GM18861 (cell line): ENCODE data around the gene SLFN5.
"Not testable (repeated sequence)": the region's sequence is repeated elsewhere in the genome, so short reads cannot be mapped to it uniquely, and the experiment has no call there.

ENCODE experiments used
- ATAC-seq: cut with Tn5 transposase; IDR thresholded peaks from one replicate; pipeline ENCODE4 v1.9.1; 2021; ENCODE audit not compliant: unreplicated experiment

SLFN5 gene

DNA sequence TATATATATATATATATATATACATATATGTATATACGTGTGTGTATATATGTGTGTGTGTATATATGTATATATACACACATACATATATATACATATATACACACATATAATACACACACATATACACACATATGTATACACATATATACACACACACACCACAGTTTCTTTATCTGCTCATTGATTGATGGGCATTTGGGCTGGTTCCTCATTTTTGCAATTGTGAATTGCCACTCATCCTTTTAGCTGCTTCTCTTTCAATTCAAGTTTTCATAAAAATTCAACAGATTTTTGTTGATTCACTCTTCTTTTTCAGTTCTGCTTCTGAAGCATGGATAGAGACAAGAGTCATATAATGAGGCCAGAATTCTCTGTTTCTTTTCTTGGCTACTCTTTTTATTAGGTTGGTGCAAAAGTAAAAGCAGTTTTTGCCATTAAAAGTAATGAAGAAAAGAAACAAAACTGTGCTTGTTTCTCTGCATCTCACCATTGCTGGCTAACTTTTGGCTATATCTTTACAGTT lies 44.5 kb downstream of the SLFN5 start:
- ATAC-seq: no peak

DNA sequence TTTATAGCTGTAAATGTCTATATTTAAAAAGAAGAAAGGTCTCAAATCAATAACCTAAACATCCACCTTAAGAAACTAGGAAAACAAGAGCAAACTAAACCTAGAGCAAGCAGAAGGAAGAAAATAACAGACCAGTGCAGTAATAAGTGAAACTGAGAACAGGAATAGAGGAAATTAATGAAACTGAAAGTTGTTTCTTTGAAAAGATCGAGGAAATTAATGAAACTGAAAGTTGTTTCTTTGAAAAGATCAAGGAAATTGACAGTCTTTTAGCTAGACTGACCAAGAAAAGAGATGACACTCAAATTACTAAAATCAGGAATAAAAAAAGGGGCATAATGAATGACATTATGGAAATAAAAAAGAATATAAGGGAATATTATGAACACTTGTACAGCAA lies 46.4 kb downstream of the SLFN5 start:
- ATAC-seq: no peak

DNA sequence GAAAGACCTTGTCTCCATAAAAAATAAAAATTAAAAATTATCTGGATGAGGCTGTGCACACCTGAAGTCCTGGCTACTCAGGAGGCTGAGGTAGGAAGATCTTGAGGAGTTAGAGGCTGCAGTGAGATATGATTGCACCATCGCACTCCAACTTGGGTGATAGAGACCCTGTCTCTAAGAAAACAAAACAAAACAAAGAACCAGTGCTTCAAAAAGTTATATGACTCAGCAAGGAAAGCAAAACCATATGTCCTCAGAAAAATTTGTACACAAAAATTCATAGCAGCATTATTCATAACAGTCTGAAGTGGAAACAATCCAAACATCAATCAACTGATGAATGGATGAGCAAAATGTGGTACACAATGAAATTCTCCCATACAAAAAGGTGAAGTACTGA lies 48.9 kb downstream of the SLFN5 start:
- ATAC-seq: no peak

DNA sequence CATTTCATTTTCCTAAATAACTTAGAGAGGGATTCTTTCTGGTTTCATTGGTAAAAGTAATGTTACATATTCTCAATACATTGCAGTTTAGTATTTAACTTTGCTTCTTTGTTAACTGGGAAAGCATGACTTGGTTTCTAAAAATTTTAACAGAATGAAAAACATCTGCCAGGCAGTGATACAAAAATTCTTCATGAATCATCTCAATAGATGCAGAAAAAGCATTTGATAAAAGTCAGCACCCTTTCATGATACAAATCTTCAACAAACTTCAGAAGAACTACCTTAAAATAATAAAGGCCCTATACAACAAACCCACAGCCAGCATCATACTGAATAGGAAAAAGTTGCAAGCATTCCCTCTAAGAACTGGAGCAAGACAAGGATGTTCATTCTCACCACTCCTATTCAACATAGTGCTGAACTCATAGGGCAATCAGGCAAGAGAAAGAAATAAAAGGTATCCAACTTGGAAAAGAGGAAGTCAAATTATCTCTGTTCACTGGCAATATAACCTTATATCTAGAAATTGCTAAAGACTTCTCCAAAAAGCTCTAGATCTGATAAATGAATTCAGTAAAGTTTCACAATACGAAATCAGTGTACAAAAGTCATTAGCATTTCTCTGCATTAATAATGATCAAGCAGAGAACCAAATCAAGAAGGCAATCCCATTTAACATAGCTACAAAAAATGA lies 50.4 kb downstream of the SLFN5 start:
- ATAC-seq: no peak

DNA sequence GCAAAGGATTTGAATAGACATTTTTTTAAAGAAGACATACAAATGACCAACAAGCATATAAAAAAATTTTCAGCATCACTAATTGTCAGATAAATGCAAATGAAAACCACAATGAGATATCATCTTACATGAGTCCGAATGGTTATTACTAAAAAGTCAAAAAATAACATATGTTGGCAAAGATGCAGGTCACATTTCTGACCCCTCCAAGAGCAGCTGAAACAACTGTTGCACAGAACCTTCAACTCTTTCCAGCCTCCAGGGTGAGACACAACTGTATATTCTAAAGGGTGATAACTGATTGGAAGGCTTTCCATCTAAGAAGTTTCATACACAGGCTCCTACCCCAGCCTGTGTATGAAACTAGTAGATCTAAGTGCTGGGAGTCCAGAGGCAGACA lies 51.9 kb downstream of the SLFN5 start:
- no peak for ATAC-seq

- no peak for ATAC-seq
These were observed 52.8 kb downstream of the SLFN5 start for GRCh38 chr17:35295686-35296085.

GRCh38 chr17:35297666-35298065 lies 54.8 kb downstream of the SLFN5 start:
- ATAC-seq: no peak

- ATAC-seq: no peak
These were observed 55.8 kb downstream of the SLFN5 start for GRCh38 chr17:35298639-35299038.

DNA sequence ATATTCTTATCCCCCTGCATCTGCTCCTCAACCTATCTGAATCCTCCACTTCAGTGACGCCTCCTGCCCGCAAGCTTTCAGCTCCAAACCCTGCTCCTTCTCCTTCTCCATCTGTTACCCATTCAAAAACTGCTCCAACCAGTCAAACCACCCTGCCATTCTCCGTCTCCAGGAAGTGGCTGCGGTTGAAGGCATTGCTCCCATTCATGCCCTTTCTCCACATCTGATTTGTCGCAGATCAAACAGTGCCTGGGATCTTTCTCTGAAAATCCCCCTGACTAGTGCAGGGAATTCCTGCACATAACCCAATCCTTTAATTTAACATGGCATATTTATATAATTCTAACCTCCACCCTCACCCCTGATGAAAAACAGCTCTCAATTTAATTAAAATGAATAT lies 56.3 kb downstream of the SLFN5 start:
- ATAC-seq: no peak

DNA sequence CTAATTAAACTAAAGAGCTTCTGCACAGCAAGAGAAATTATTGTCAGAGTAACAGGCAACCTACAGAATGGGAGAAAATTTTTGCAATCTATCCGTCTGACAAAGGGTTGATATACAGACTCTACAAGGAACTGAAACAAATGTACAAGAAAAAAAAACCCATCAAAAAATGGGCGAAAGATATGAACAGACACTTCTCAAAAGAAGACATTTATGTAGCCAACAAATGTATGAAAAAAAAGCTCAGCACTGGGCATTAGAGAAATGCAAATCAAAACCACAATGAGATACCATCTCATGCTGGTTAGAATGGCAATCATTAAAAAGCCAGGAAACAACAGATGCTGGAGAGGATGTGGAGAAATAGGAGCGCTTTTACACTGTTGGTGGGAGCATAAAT lies 66.5 kb downstream of the SLFN5 start:
- not testable (repeated sequence) for ATAC-seq

- ATAC-seq: no peak
These were observed 69.5 kb downstream of the SLFN5 start for GRCh38 chr17:35312346-35312745.

GRCh38 chr17:35312790-35313711 lies 70.2 kb downstream of the SLFN5 start:
- ATAC-seq: peak; percentile 48

DNA sequence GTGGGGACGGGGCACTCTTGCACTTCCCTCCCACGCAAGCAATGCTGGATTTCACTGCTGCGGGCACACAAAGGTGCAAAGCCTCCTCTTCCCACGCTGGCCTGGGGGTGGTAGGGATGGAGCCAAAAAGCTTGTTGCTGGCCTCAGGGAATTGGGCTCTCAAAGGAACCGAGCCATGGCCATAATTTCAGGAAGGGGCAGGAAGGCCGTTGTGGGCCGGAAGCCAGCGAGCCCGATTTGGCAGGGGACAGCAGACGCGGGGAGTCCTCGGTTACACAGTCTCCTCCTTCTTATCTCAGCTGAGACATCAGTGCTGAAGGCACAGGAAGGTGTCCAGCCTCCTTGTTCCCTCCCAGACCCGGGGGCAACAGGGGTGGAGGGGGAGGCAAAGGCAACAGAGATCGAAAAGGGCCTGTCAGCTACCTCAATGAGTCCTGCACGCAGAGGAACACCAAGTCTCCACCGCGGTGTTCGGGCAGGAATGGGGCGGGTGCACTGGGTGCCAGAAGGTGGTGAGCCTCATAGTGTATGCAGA lies 71.1 kb downstream of the SLFN5 start:
- no peak for ATAC-seq

DNA sequence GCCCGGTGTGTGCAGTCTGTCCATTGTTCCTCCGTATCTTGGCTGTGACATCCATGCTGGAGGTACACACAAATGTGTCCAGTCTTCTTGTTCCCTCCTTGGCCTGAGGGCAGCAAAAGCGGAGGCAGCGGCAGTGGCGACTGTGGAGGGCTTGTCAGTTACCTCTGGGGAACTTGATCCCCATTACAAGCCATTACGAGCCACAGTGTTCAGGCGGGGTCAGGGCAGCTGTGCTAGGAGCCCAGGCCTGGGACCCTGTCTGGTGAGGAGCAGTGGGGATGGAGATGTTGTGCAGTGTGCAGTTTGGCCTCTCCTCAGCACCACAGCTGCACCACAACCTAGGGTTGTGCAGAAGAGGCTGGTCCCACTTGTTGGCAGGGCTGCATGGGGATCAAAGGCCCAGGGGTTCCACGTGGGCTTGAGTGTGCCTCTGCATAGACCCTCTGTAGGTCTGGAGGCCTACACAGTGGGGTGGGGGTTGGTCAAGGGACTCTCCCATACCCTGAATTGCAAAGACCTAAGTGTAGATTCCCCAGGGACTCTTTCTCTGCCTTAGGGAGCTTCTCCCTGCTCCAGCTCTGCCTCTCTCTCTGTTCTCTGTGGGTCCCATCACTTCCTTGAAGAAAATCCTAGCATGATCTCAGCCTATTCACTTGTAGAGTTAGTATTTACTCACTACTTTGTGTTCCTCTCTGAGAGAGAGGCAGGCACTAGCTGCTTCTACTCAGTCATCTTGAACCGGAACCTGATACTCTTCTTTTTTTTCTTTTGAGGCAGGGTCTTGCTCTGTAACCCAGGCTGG lies 71.7 kb downstream of the SLFN5 start:
- no peak for ATAC-seq

DNA sequence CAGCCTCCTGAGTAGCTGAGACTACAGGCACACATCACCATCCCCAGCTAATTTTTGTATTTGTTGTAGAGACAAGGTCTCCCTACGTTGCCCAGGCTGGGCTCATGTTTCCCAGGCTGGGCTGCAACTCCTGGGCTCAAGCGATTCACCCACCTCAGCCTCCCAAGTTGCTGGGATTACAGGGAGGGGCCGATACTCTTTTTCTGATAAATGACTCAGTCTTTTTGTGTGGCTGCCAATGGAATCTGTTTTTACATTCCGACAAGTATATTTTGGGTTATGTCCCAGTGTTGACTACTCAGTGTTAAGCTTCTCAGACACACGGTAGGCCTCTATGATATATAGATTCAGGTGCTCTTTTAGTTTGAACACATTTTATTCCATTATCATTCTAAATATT lies 72.4 kb downstream of the SLFN5 start:
- ATAC-seq: no peak

GRCh38 chr17:35315971-35316370 lies 73.1 kb downstream of the SLFN5 start:
- no peak for ATAC-seq

- no peak for ATAC-seq
These were observed 79.9 kb downstream of the SLFN5 start for GRCh38 chr17:35322749-35323148.
